HK-2 (cell line): ENCODE results near the gene CEP70.
A peak's percentile ranks its signal among the peaks of the same experiment; 100 is the strongest.
"Not testable (repeated sequence)": the region's sequence is repeated elsewhere in the genome, so short reads cannot be mapped to it uniquely, and the experiment has no call there.

Source experiments
- DNase-seq: peaks from one replicate; pipeline ENCODE4 v3.0.0-alpha.2; 2018; ENCODE audit not compliant: unreplicated experiment

Gene CEP70

GRCh38 chr3:138513090-138513843 lies 80.8 kb downstream of the CEP70 start:
- DNase-seq, result no peak

GRCh38 chr3:138511945-138512344 lies 82.1 kb downstream of the CEP70 start:
- no peak for DNase-seq

GRCh38 chr3:138509586-138509985 lies 84.5 kb downstream of the CEP70 start:
- no peak for DNase-seq

- DNase-seq, result no peak
Measured at GRCh38 chr3:138507524-138507923, 86.5 kb downstream of the CEP70 start.

- DNase-seq, result no peak
Measured at GRCh38 chr3:138498991-138499390, 95.1 kb downstream of the CEP70 start.

- DNase-seq, result no peak
Measured at GRCh38 chr3:138497851-138498250, 96.2 kb downstream of the CEP70 start.

GRCh38 chr3:138497021-138497420 lies 97.0 kb downstream of the CEP70 start:
- no peak for DNase-seq

- DNase-seq, result no peak
Measured at GRCh38 chr3:138496436-138496835, 97.6 kb downstream of the CEP70 start.

- DNase-seq, result not testable (repeated sequence)
Measured at GRCh38 chr3:138495638-138496037, 98.4 kb downstream of the CEP70 start.

GRCh38 chr3:138494607-138494929 lies 99.5 kb downstream of the CEP70 start:
- DNase-seq, result no peak

- no peak for DNase-seq
Measured at GRCh38 chr3:138493804-138494606, 100.1 kb downstream of the CEP70 start.

GRCh38 chr3:138492980-138493675 lies 100.9 kb downstream of the CEP70 start:
- DNase-seq, result no peak

GRCh38 chr3:138491971-138492370 lies 102.1 kb downstream of the CEP70 start:
- DNase-seq, result no peak

GRCh38 chr3:138486580-138486979 lies 107.5 kb downstream of the CEP70 start:
- not testable (repeated sequence) for DNase-seq

- DNase-seq, result not testable (repeated sequence)
Measured at GRCh38 chr3:138484672-138485071, 109.4 kb downstream of the CEP70 start.

- DNase-seq, result peak; percentile 41
Measured at GRCh38 chr3:138479438-138479863, 114.6 kb downstream of the CEP70 start.

- DNase-seq, result no peak
Measured at GRCh38 chr3:138477801-138478200, 116.3 kb downstream of the CEP70 start.

GRCh38 chr3:138477120-138477519 lies 116.9 kb downstream of the CEP70 start:
- no peak for DNase-seq

GRCh38 chr3:138476526-138476925 lies 117.5 kb downstream of the CEP70 start:
- no peak for DNase-seq

- no peak for DNase-seq
Measured at GRCh38 chr3:138474163-138474562, 119.9 kb downstream of the CEP70 start.

GRCh38 chr3:138473391-138473790 lies 120.7 kb downstream of the CEP70 start:
- no peak for DNase-seq

GRCh38 chr3:138472141-138472825 lies 121.8 kb downstream of the CEP70 start:
- no peak for DNase-seq
